Measurements from ENCODE around the gene WDR6.
A peak's percentile ranks its signal among the peaks of the same experiment; 100 is the strongest.

WDR6 gene

GRCh38 chr3:49028673-49029562 is 21.7 kb downstream of the WDR6 start, which contains the start of gene IMPDH2:
TSS of gene IMPDH2 (minus strand) at chr3:49029398. CDS start at chr3:49029350, 48 bp downstream.
- peak; percentile 93 for DNase-seq

DNA sequence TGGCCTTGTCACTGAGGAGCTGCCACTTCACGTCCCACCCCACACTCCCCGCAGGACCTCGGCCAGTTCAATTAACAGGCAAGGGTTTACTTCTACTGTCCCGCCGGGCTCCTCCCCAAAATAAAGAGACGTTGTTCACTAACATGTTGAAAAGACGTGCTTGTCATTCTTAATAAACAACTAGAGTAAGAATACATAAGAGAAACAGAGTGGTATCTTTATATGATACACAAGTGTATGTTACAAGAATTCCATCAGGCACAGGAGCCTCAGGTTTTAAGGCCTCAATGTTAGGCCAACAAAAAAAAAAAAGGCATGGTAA is 22.3 kb downstream of the WDR6 start:
- no peak for DNase-seq

DNA sequence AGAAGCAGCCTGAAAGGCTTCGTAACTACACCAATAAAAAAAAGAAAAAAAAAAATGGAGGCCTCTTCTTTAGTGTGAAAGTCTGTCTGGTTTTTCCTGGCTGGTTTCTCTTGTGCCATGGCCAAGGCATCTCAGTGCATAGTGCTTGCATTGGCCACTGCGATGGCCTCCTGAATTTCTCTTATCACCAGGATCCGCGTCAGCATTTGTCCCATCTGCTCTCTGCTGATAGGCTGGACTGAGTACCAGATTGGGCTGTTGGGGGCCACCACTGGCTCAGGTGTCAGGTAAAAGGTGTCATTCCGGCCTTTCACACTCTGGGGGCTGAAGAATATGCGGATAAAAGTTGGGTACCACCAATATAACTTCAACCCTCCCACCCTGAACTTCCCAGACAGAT is 23.1 kb downstream of the WDR6 start:
- DNase-seq: no peak

DNA sequence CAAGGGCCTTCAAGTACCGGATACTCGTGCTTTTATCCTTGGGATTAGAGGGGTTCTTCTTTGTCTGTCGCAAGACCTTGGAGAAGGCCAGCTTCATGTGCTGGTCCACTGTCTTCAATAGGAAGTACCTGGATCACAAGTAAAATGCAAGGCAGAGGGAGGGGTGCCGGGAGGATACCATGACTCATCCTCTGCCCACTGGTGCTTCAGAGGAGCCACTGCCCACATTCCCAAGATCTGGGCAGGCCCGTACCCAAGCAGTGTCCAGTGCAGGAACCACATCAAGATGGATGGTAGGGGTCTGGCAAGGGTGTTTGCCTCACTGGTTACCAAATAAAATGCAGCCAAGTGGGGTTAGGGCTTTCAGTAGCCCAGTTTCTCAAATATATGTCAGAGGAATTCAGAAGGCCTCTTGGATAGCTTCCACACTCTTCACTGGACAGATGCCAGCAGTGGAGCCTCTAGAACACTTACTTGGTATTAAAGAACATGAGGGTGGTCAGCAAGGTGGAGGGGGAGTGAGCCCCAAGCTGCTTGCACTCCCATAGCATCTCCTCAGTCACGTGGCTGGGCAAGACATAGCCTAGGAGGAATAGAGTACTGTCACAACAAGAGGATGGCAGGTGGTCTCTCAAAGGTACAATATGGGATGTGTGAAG is 25.6 kb downstream of the WDR6 start:
- DNase-seq: no peak

DNA sequence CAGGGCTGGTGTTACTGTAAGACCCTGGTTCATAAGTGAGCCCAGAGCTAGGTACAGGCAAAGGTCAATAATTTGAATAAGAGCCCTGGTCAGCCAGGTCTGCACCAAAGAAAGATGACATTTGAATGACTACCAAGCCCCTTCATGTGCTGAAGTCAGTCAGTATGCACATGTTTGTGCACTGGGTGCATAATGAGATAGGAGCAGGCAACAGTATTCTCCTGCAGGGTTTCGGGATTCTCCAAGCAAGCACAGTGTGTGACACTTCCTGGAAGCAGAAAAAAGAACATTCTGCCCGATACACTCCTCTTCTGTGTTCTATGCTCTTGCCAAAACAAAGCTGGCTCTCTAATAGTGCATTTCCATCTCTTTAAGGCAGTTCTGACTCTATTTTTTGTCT is 27.5 kb downstream of the WDR6 start:
- no peak for DNase-seq

GRCh38 chr3:49035281-49035680 is 28.1 kb downstream of the WDR6 start:
- DNase-seq: no peak

DNA sequence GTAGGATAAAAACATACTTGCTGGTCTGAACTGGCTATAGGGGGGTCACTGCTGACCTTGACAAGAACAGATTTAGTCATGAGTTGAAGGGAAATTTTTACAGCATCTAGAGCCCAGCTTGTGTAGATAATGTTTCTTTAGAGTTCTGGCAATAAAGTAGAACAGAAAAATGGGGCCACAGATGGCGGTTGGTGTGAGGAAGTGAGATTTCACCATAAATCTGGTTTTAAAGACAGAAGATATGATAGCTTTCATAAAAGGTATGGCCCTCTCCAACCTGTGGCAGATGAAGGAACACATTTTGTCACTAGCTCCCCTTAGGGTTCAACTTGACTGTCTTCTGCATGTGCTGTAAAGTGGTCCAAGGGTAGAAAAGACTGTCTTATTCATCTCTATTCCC is 46.4 kb downstream of the WDR6 start:
- DNase-seq: no peak

DNA sequence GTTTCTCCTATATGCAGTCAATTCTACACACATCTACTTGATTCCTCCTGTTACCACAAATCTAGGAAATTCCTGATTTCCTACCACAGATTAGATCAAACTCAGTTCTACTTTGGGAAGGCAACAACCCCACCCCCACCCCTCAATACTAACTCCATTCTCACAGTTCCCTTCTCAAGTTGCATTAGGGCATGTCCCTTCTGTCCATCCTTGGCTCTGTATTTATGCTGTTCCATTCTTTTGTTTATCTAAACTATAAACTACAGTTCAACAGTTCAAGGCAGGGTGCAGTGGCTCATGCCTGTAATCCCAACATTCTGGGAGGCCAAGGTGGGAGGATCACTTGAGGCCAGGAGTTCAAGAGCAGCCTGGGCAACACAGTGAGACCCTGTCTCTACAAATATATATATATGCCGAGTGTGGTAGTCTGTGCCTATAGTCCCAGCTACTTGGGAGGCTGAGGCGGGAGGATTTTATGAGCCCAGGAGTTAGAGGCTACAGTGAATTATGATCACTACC is 47.2 kb downstream of the WDR6 start:
- no peak for DNase-seq

DNA sequence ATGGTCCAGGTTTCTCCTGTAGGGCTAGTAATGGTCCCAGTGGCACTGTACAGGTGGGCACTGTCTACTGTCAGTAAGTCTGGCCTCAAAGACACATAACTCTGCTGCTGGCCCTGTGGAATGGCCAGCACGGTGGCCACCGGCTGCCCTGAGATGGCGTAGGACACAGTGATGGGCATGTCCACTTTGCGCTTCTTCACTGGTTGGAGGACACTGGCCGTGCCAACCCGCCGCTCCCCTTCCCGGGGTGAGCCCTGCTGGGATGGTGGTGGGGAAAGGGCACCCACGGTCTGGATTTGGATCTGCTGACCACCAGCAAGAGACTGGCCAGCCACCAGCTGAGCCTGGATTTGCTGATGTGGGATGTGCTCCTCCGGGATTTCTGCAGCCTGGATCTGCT is 50.1 kb downstream of the WDR6 start:
- no peak for DNase-seq

- DNase-seq: no peak
Measured at GRCh38 chr3:49058011-49058410, 50.8 kb downstream of the WDR6 start.

Measured in stimulated activated CD4-positive, alpha-beta T cell treated with anti-CD3 and anti-CD28 coated beads, Interleukin-4, amount 100 ng/mL, for 1 hour (primary cell).